ENCODE results near the gene SLCO4C1.

SLCO4C1 gene

GRCh38 chr5:102277144-102277543 is 18.9 kb downstream of the SLCO4C1 start:
- DNase-seq (ENCODE audit: insufficient read length, low spot score) (no peak), FAIRE-seq (no peak)

- DNase-seq (ENCODE audit: insufficient read length, low spot score) (no peak), FAIRE-seq (no peak)
Measured at GRCh38 chr5:102271759-102272158, 24.3 kb downstream of the SLCO4C1 start.

DNA sequence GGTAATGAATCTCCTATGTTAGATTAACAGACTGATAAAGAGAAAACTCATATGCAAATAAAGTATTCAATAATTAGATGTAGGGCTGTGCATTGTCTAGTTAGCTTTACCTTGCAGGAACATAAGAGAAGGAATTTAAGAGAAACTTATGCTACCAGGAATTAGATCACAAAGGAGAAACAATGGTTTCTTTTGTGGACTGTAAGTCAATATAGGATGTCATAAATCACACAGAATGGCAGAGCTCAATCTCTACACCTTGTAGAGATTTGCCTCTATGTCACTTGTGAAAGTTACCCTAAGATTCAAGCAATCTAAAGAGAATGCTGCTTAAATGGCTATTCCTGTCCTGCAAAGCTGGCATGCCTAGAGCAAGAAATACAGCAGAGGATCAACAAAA is 26.0 kb downstream of the SLCO4C1 start:
- FAIRE-seq (no peak), DNase-seq (ENCODE audit: insufficient read length, low spot score) (no peak)

GRCh38 chr5:102262688-102263087 is 33.4 kb downstream of the SLCO4C1 start:
- DNase-seq (ENCODE audit: insufficient read length, low spot score): no peak
- no peak for FAIRE-seq

- FAIRE-seq (no peak), DNase-seq (ENCODE audit: insufficient read length, low spot score) (no peak)
Measured at GRCh38 chr5:102249381-102249780, 46.7 kb downstream of the SLCO4C1 start.

DNA sequence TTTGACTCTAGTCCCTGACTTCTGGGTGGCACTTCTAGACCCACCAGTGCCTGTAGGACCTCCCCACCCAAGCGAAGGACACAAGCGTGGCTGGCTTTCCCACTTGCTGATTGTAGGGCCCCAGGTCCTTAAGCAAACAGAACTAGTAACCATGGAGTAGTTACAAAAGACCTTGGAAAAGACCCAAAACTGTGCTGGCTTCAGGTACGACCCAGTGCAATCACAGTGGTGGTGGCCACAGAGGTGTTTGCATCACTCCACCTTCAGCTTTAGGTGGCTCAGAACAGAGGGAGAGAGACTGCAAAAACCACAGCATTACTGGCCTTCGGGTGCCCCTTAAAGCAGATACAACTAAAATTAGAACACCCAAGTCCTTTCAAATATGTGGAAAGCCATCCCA is 52.9 kb downstream of the SLCO4C1 start:
- DNase-seq (ENCODE audit: insufficient read length, low spot score) (no peak), FAIRE-seq (no peak)

DNA sequence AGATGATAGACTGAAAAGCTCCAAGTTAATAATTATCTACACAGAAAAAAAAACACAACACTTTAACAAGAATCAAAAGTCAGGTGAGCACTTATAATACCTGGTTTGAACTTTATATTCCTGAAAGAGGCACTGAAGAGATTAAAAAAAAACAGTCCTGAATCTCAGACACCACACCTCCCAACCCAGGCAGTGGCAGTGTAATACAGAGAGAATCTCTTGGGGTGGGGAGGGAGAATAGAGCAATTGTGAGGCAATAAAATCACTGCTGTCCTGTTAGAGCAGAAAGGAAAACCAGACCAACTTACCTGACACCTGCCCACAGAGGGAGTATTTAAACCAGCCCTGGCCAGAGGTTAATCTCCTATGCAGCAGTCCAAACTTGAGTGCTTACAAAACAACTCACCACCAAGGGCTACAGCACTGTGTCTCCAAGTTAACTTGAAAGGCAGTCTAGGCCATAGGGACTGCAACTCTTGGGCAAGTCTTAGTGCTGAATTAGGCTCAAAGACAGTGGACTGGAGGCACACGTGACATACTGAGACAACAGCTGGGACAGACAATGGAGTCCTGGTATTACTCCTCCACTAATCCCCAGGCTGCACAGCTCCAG is 54.2 kb downstream of the SLCO4C1 start:
- FAIRE-seq (no peak), DNase-seq (ENCODE audit: insufficient read length, low spot score) (no peak)

- FAIRE-seq (no peak), DNase-seq (ENCODE audit: insufficient read length, low spot score) (no peak)
Measured at GRCh38 chr5:102231693-102232619, 64.1 kb downstream of the SLCO4C1 start.

GRCh38 chr5:102229685-102230084 is 66.4 kb downstream of the SLCO4C1 start:
- no peak for DNase-seq (ENCODE audit: insufficient read length, low spot score)
- FAIRE-seq: no peak

- no peak for DNase-seq (ENCODE audit: insufficient read length, low spot score)
- no peak for FAIRE-seq
Measured at GRCh38 chr5:102226321-102226720, 69.8 kb downstream of the SLCO4C1 start.

- DNase-seq (ENCODE audit: insufficient read length, low spot score) (peak; percentile 1), FAIRE-seq (no peak)
Measured at GRCh38 chr5:102223542-102224477, 72.3 kb downstream of the SLCO4C1 start.

DNA sequence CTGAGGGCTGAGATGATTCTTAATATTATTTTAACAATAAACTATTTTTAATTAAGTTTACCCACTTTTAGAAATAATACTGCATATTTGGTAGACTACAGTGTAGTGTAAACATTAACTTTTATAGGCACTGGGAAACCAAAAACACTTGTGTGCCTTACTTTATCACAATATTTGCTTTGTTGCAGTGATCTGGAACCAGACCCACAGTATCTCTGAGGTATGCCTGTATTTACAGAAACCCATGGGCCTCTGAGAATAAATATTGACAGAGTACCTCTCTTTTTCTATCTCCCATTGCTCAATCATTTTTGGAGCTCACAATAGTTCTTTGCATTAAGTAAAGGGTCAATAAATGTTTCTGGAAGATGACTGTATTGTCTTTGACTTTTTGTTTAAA is 73.3 kb downstream of the SLCO4C1 start:
- DNase-seq (ENCODE audit: insufficient read length, low spot score) (no peak), FAIRE-seq (no peak)

GRCh38 chr5:102221949-102222348 is 74.1 kb downstream of the SLCO4C1 start:
- FAIRE-seq (no peak), DNase-seq (ENCODE audit: insufficient read length, low spot score) (no peak)

DNA sequence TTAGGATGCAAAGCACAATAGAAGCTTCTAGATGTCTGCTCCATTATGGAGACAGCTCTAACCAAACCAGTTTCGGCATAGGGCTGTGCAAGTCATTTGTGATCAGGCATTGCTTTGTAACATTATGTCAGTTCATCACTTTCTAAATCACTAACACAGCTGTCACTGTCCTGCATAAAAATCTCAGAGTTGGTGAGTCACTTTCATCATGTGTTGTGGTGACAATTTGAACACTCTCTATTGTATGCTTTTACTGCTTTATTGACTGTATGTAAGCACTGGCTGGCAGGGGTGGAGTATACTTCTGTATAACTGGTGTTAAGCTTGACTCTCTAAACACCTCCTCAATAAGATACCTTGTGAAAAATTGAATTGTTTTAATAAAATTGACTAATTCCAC is 77.9 kb downstream of the SLCO4C1 start:
- DNase-seq (ENCODE audit: insufficient read length, low spot score): no peak
- no peak for FAIRE-seq

DNA sequence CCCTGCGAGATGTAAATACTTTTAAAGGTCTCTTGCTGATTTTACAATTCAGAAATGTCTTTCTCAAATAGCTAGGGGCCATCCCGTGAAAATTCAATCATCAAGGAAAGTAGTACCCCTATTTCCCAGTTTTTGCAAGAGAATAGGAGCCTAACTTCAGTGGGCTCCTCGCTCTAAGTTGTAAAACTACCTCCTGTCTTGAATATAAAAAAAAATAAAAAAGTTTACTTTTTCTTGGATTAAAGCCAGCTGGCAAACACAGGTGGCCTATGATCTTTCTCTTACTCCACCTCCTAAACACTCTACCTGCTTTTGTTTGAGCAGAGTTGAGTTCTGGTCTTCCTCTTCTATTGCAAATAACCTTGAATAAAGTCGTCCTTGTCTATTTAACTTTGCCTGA is 79.4 kb downstream of the SLCO4C1 start:
- DNase-seq (ENCODE audit: insufficient read length, low spot score): no peak
- FAIRE-seq: no peak

DNA sequence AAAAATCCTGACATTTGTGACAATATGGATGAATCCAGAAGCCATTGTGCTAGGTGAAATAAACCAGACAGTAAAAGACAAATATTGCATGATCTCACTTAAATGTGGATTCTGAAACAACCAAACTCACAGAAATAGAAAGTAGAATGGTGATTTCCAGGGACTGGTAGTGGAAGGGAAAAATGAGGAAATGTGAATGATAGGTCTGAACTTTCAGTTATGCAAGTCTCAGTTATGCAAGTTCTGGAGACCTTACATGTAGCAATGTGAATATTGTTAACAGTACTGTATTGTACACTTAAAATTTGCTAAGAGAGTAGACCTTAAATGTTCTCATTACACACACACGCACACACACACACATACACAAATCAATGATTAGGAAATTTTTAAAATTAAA is 84.9 kb downstream of the SLCO4C1 start:
- FAIRE-seq: no peak
- DNase-seq (ENCODE audit: insufficient read length, low spot score): no peak

DNA sequence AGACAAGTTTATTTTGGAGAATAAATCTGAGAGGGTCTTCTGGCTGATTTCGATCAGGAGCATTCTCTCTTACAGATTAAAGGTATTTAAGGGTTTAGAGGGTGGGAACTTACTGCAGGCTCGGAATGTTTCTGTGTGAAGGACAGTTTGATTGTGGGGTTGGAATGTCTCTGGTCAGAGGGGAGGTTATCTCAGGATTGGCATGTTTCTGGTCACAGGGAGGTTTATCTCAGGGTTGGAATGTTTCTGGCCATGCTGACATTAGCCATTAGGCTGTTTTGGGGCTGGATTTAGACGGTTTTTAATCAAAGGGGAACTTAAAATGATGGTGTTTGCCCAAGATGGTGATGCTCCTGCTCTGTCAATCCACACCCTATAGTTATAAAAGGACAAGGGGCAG is 95.2 kb downstream of the SLCO4C1 start:
- FAIRE-seq: no peak
- no peak for DNase-seq (ENCODE audit: insufficient read length, low spot score)

DNA sequence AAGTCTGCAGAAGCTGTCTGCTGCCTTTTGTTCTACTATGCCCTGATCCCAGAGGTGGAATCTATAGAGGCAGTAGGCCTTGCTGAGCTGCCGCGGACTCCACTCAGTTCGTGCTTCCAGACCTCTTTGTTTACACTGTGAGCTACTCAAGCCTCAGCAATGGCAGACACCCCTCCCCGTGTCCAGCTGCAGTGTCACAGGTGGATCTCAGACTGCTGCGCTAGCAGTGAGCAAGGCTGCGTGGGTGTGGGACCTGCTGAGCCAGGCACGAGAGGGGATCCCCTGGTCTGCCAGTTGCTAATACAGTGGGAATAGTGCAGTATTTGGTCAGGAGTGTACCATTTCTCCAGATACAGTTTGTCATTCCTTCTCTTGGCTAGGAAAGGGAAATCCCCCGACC is 99.6 kb downstream of the SLCO4C1 start:
- no peak for FAIRE-seq
- DNase-seq (ENCODE audit: insufficient read length, low spot score): no peak
